ENCODE results near the gene DDX51.

The DDX51 gene, protein sequence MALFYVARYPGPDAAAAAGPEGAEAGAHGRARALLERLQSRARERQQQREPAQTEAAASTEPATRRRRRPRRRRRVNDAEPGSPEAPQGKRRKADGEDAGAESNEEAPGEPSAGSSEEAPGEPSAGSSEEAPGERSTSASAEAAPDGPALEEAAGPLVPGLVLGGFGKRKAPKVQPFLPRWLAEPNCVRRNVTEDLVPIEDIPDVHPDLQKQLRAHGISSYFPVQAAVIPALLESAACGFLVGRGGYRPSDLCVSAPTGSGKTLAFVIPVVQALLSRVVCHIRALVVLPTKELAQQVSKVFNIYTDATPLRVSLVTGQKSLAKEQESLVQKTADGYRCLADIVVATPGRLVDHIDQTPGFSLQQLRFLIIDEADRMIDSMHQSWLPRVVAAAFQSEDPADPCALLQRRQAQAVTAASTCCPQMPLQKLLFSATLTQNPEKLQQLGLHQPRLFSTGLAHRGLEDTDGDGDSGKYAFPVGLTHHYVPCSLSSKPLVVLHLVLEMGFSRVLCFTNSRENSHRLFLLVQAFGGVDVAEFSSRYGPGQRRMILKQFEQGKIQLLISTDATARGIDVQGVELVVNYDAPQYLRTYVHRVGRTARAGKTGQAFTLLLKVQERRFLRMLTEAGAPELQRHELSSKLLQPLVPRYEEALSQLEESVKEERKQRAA

GRCh38 chr12:132144115-132144809 lies at the start of gene DDX51, which contains the start of gene NOC4L:
DDX51 (minus strand) TSS chr12:132144319; CDS start chr12:132144296, 23 bp downstream.
NOC4L (plus strand) TSS chr12:132144457; CDS start chr12:132144489, 32 bp downstream.
- DNase-seq (ENCODE audit: low read depth, low spot score), result peak; percentile 89

DNA sequence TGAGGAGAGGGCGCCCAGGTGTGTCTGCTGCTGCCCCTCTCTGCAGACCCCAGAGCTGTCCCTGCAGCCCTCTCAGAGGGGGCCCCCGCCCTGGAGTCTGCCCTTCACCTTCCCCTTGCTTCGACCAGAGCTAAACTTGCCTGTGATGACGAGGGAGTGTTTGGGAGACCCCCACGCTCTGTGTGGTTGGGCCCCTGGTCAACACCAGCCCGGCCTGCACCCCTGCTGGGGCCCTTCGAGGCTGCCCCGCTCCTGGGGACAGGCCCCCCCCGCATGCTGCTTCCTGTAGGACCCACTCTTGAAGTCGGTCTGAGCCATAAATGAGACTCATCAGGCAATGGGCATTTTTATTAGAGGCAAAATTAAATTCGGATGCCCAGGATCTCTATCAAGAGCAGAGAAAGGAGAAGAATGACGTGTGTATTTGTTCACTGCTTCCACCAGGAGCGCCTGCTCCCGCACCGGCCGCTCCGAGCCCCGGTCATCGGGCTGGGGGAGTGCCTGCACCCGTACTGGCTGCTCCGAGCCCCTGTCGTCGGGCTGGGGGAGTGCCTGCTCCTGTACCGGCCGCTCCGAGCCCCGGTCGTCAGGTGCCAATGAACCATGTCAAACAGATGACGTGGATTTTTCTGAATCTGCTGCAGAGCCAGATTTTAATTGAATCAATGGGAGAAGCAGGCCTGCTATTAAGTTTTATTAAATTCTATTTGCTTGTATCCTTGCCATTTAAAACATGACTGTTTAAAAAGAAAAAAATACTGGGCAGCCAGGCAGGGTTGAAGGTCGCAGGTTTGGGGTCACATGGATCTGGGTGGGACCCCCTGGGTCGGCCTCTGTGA lies 47.8 kb upstream of the DDX51 start:
- no peak for DNase-seq (ENCODE audit: low read depth, low spot score)

DNA sequence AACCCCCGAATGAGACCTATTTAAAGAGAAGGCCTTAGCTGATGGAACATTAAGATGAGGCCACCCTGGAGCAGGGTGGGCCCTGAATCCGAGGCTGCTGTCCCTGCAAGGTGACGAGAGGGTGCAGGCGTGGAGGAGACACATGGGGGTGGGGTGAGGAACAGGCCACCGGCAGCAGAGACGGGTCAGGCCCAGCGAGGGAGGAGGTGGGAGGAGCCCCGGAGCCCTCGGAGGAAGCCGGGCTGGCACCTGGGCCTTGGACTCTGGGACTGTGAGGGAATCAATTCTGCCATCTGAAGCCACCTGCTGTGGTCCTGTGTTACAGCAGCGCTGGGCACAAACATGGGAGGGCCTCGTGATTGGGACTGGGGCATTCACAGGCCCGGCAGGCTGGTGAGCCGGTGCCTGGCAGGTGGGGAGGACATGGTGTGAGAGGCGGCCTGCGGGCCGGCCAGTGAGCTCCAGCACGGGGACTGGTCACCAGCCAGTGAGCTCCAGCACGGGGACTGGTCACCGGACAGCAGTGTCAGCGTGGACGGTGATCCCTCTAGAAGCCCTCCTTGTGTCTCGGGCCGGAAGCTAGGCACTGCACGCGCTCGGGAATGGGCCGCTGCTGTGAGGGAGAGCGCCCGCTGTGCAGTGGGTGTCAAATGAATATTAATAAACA lies 46.8 kb upstream of the DDX51 start:
- DNase-seq (ENCODE audit: low read depth, low spot score), result no peak

GRCh38 chr12:132190012-132190755 lies 46.1 kb upstream of the DDX51 start:
- no peak for DNase-seq (ENCODE audit: low read depth, low spot score)

GRCh38 chr12:132189378-132190011 lies 45.4 kb upstream of the DDX51 start:
- DNase-seq (ENCODE audit: low read depth, low spot score), result no peak

GRCh38 chr12:132188916-132189325 lies 44.8 kb upstream of the DDX51 start:
- DNase-seq (ENCODE audit: low read depth, low spot score), result no peak

- DNase-seq (ENCODE audit: low read depth, low spot score), result no peak
Measured at GRCh38 chr12:132188451-132188901, 44.4 kb upstream of the DDX51 start.

- no peak for DNase-seq (ENCODE audit: low read depth, low spot score)
Measured at GRCh38 chr12:132187646-132188450, 43.7 kb upstream of the DDX51 start.

GRCh38 chr12:132186857-132187620 lies 42.9 kb upstream of the DDX51 start:
- DNase-seq (ENCODE audit: low read depth, low spot score), result no peak

- no peak for DNase-seq (ENCODE audit: low read depth, low spot score)
Measured at GRCh38 chr12:132186208-132186856, 42.2 kb upstream of the DDX51 start.

- DNase-seq (ENCODE audit: low read depth, low spot score), result no peak
Measured at GRCh38 chr12:132185705-132186104, 41.6 kb upstream of the DDX51 start.

DNA sequence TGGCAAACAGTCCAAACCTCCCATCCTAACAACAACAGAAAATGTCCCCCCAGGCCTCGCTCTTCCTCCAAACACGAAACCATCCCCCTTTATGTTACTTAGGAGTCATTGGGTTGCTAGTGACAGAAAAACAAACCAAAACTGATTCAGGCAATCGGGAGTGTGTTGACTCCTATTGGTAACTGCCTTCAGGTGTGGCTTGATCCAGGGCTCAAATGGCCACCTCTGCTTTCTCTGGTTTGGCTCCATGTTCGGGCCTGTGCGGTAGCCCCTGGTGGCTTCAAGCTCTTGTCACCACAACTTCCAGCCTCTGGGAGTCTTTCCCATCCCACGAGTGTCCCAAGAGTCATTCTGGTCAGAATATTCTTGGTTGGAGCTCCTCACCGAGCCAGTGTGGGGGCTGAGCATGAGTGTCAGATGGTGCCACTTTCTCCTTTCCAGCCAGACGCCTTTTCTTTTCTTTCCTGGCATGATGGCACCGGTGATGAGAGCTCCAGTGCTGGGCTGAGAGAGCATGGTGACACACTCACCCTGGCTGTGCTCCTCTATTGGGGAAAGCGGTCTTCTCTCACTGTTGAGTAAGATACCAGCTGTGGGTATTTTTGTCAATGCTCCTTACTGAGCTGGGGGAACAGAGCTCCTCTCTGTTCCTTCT lies 38.7 kb upstream of the DDX51 start:
- DNase-seq (ENCODE audit: low read depth, low spot score), result no peak

- DNase-seq (ENCODE audit: low read depth, low spot score), result no peak
Measured at GRCh38 chr12:132182206-132182710, 38.1 kb upstream of the DDX51 start.

DNA sequence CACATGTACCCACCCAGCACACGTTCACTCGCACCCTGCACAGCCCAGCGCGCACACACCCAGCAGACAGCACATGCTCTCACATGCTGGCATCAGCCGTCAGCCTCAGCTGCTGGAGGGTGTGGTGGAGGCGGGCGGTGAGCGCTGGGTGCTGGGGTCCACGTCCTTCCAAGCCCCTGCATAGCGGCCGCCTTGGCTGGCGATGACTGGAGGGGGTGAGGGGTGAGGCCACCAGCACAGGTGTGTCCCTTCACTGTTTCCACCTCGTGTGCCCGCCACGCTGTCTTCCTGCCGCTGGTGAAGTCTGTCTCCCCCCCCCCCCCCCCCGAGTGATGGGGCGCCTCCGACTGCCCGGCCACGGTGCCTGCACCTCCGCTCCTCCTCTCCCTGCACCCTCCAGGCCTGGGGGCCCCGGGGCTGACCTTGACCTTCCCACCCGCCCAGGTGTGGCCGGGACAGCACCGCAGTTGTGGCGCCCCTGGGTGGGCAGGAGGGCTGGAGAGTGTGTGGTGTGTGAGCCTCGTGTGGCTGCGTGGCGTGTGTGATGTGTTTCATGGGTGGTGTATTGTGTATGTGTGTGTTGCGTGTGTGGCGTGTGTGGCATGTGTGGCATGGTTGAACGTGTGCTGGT lies 37.6 kb upstream of the DDX51 start:
- DNase-seq (ENCODE audit: low read depth, low spot score), result no peak

- no peak for DNase-seq (ENCODE audit: low read depth, low spot score)
Measured at GRCh38 chr12:132180648-132181546, 36.8 kb upstream of the DDX51 start.
